Upper lobe of left lung (tissue), 4 donors: ENCODE data around the gene ERC1.

Experiments used
- POLR2A ChIP-seq, 4 donors: fragments of 450-650 bp; IDR thresholded peaks; one replicate each; pipeline ENCODE4 v1.5.1; 2016 to 2017; ENCODE audit warnings: antibody characterized with exemption in 4 of 4, mild to moderate bottlenecking in 2 of 4
- POLR2AphosphoS5 ChIP-seq, 2 donors: sonication (generic); formaldehyde crosslinking; IDR thresholded peaks; one replicate each; pipeline ENCODE4 v1.5.1; 2017; ENCODE audit warnings: antibody characterized with exemption in 2 of 2
- TF ChIP-seq, protein P1 (sequence below), 6 experiments: fragments of 450-650 bp in 4 of 6; fragments of 200-600 bp in 2 of 6; sonication (generic) in 2 of 6; IDR thresholded peaks; one replicate each; pipeline ENCODE4 v1.5.1; 2016 to 2019; ENCODE audit warnings: antibody characterized with exemption in 6 of 6

DNA sequence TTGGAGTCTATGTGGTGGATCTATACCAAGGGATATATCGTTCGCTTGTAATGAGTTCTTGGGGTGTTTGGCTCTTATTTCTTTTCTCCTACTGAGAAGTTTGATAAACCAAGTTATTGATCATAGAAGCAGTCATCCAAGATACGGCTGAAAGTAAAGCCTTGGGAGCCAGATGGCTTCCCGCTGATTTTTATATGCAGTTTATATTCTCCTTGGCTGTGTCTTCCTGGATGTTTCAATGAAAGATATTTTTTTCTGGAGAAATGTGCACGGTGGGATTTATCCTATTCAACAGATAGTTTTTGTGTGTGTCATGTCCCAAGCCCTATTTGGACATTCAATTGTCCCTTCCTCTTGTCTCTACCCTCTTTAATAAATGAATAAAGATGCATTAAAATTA is 289.0 kb downstream of the ERC1 start:
- TF ChIP-seq, protein P1, sequence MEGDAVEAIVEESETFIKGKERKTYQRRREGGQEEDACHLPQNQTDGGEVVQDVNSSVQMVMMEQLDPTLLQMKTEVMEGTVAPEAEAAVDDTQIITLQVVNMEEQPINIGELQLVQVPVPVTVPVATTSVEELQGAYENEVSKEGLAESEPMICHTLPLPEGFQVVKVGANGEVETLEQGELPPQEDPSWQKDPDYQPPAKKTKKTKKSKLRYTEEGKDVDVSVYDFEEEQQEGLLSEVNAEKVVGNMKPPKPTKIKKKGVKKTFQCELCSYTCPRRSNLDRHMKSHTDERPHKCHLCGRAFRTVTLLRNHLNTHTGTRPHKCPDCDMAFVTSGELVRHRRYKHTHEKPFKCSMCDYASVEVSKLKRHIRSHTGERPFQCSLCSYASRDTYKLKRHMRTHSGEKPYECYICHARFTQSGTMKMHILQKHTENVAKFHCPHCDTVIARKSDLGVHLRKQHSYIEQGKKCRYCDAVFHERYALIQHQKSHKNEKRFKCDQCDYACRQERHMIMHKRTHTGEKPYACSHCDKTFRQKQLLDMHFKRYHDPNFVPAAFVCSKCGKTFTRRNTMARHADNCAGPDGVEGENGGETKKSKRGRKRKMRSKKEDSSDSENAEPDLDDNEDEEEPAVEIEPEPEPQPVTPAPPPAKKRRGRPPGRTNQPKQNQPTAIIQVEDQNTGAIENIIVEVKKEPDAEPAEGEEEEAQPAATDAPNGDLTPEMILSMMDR (IDR thresholded peaks at IDR 0.05), result no peak
- TF ChIP-seq POLR2AphosphoS5 (IDR thresholded peaks at IDR 0.05) (no peak), POLR2A (IDR thresholded peaks at IDR 0.05) (no peak)
